GM23248 (cell line): ENCODE results near the gene PEPD. TPM values are rescaled to one million over a fixed set of nuclear protein-coding genes. Genes with fewer than 3 reads are reported as not detected.
"Not testable (repeated sequence)": the region's sequence is repeated elsewhere in the genome, so short reads cannot be mapped to it uniquely, and the experiment has no call there.

Experiments
- DNase-seq: peaks from one replicate; pipeline ENCODE4 v3.0.0-alpha.2; 2015
- H2AFZ ChIP-seq: fragments of 200-600 bp; sonication (generic); 2 replicates; pipeline ENCODE4 v1.6.1; 2016; ENCODE audit warnings: antibody characterized with exemption
- H3F3A ChIP-seq: fragments of 200-600 bp; sonication (generic); 2 replicates; pipeline ENCODE4 v1.6.1; 2016; ENCODE audit warnings: mild to moderate bottlenecking, antibody characterized with exemption, mixed run types; ENCODE audit not compliant: insufficient read depth
- H3K27ac ChIP-seq: fragments of 200-600 bp; sonication (generic); 2 replicates; pipeline ENCODE4 v1.5.1; 2016; ENCODE audit warnings: mild to moderate bottlenecking
- H3K27me3 ChIP-seq: fragments of 200-600 bp; sonication (generic); replicated peaks from 2 replicates; pipeline ENCODE4 v1.6.1; 2016; ENCODE audit warnings: mild to moderate bottlenecking; ENCODE audit not compliant: insufficient read depth
- H3K36me3 ChIP-seq: fragments of 200-600 bp; sonication (generic); 2 replicates; pipeline ENCODE4 v1.6.1; 2016; ENCODE audit warnings: low read depth, mild to moderate bottlenecking
- H3K4me1 ChIP-seq: fragments of 200-600 bp; sonication (generic); 2 replicates; pipeline ENCODE4 v1.6.1; 2016; ENCODE audit warnings: mild to moderate bottlenecking; ENCODE audit not compliant: insufficient read depth
- H3K4me2 ChIP-seq: fragments of 200-600 bp; sonication (generic); one replicate; pipeline ENCODE4 v1.6.1; 2016; ENCODE audit warnings: mild to moderate bottlenecking; ENCODE audit not compliant: unreplicated experiment
- H3K4me3 ChIP-seq: fragments of 200-600 bp; sonication (generic); 2 replicates; pipeline ENCODE4 v1.5.1; 2016; ENCODE audit warnings: mild to moderate bottlenecking
- H3K79me2 ChIP-seq: fragments of 200-600 bp; sonication (generic); 2 replicates; pipeline ENCODE4 v1.6.1; 2016; ENCODE audit warnings: mild to moderate bottlenecking; ENCODE audit not compliant: insufficient read depth
- H3K9ac ChIP-seq: fragments of 200-600 bp; sonication (generic); 2 replicates; pipeline ENCODE4 v1.6.1; 2016; ENCODE audit warnings: mild to moderate bottlenecking
- H3K9me2 ChIP-seq: fragments of 200-600 bp; sonication (generic); 2 replicates; pipeline ENCODE4 v1.6.1; 2016; ENCODE audit warnings: mixed run types, mild to moderate bottlenecking, moderate library complexity; ENCODE audit not compliant: insufficient read depth
- H3K9me3 ChIP-seq: fragments of 200-600 bp; sonication (generic); one replicate; pipeline ENCODE4 v1.6.1; 2017; ENCODE audit warnings: low read depth
- H4K20me1 ChIP-seq: fragments of 200-600 bp; sonication (generic); 2 replicates; pipeline ENCODE4 v1.6.0; 2016; ENCODE audit not compliant: insufficient read depth
- EZH2 ChIP-seq: fragments of 200-600 bp; sonication (generic); IDR thresholded peaks from 2 replicates; pipeline ENCODE4 v1.6.1; 2018; ENCODE audit warnings: antibody characterized with exemption, mild to moderate bottlenecking; ENCODE audit not compliant: insufficient read depth, poor library complexity, severe bottlenecking
- EZH2phosphoT487 ChIP-seq: fragments of 200-600 bp; sonication (generic); IDR thresholded peaks from 2 replicates; pipeline ENCODE4 v1.6.1; 2018; ENCODE audit warnings: antibody characterized with exemption, moderate library complexity, mild to moderate bottlenecking, low read depth; ENCODE audit not compliant: insufficient read depth
- WGBS, 2 experiments: methylation state at CpG; one replicate each; pipeline ENCODE4 v1.1.6; 2015 to 2017; ENCODE audit warnings: low lambda C conversion rate in 2 of 2, low coverage in 1 of 2; ENCODE audit errors: missing lambda C conversion rate in 2 of 2; 5-methylcytosine and 5-hydroxymethylcytosine counted together
- in situ Hi-C: fragments of 300-500 bp; cut with MboI; formaldehyde crosslinking; loops from 2 replicates; pipeline ENCODE4 v1.15.0; 2020
- polyA plus RNA-seq: library from polyadenylated mRNA; unstranded; fragments of >200 nt; fragmentation: Nextera tagmentation; extraction: Ambion mirVana; gene quantifications from 2 replicates; pipeline ENCODE4 v1.2.1, GENCODE V29; 2016
- total RNA-seq: library from RNA; depleted of rRNA; stranded (reverse); fragments of >200 nt; shearing (Covaris generic); gene quantifications from 2 replicates; pipeline ENCODE4 v1.2.3, GENCODE V29; 2014

Gene PEPD
- total and polyA plus RNA-seq, 2 experiments from 2014 or later: 54.8 to 86.5 TPM

GRCh38 chr19:33486407-33486806 lies 35.2 kb downstream of the PEPD start:
- H3K4me2 ChIP-seq: no peak overlapping the region
- no peaks in the 10 kb centered on the region for H3K36me3 ChIP-seq
- no peaks in the 10 kb centered on the region for H3K4me1 ChIP-seq
- H3K9me2 ChIP-seq: no peaks in the 10 kb centered on the region
- no peak overlapping the region for H3K9ac ChIP-seq
- 96 to 98% methylated on average over 8 of the region's 8 CpGs for WGBS, 2 experiments
- H3F3A ChIP-seq: no peaks in the 10 kb centered on the region
- H2AFZ ChIP-seq: no peak overlapping the region
- in situ Hi-C loops: no loop called here
- TF ChIP-seq EZH2phosphoT487: no peak
- H3K4me3 ChIP-seq: no peak overlapping the region
- no peaks in the 10 kb centered on the region for H3K9me3 ChIP-seq
- H3K27me3 ChIP-seq: no peaks in the 10 kb centered on the region
- H4K20me1 ChIP-seq: no peaks in the 10 kb centered on the region
- no peak overlapping the region for H3K27ac ChIP-seq
- H3K79me2 ChIP-seq: no peaks in the 10 kb centered on the region
- no peak for DNase-seq

GRCh38 chr19:33484226-33484774 lies 37.3 kb downstream of the PEPD start:
- TF ChIP-seq EZH2: no peak
- no peak for TF ChIP-seq EZH2phosphoT487
- peaks cover 7% of the 10 kb centered on the region for H3K36me3 ChIP-seq
- H3K27ac ChIP-seq: no peak overlapping the region
- H3F3A ChIP-seq: no peaks in the 10 kb centered on the region
- H3K9ac ChIP-seq: no peak overlapping the region
- no peaks in the 10 kb centered on the region for H3K9me2 ChIP-seq
- DNase-seq: no peak
- H3K4me2 ChIP-seq: no peak overlapping the region
- no peaks in the 10 kb centered on the region for H3K79me2 ChIP-seq
- WGBS, 2 experiments: 91 to 95% methylated on average over 8 of the region's 8 CpGs
- H3K4me1 ChIP-seq: no peaks in the 10 kb centered on the region
- H3K9me3 ChIP-seq: no peaks in the 10 kb centered on the region
- H3K4me3 ChIP-seq: no peak overlapping the region
- H3K27me3 ChIP-seq: no peaks in the 10 kb centered on the region
- in situ Hi-C loops: no loop called here
- H2AFZ ChIP-seq: no peak overlapping the region
- H4K20me1 ChIP-seq: no peaks in the 10 kb centered on the region

GRCh38 chr19:33482476-33482875 lies 39.1 kb downstream of the PEPD start:
- in situ Hi-C loops: no loop called here
- H3K9ac ChIP-seq: no peak overlapping the region
- no peak overlapping the region for H3K4me3 ChIP-seq
- H3K36me3 ChIP-seq: peaks cover 7% of the 10 kb centered on the region
- DNase-seq: no peak
- H4K20me1 ChIP-seq: no peaks in the 10 kb centered on the region
- no peaks in the 10 kb centered on the region for H3K9me2 ChIP-seq
- H3K27me3 ChIP-seq: no peaks in the 10 kb centered on the region
- no peak overlapping the region for H3K4me2 ChIP-seq
- no peak overlapping the region for H2AFZ ChIP-seq
- H3K4me1 ChIP-seq: no peaks in the 10 kb centered on the region
- H3F3A ChIP-seq: no peaks in the 10 kb centered on the region
- TF ChIP-seq EZH2phosphoT487: no peak
- no peak for TF ChIP-seq EZH2
- no peaks in the 10 kb centered on the region for H3K79me2 ChIP-seq
- no peak overlapping the region for H3K27ac ChIP-seq
- no peaks in the 10 kb centered on the region for H3K9me3 ChIP-seq
- WGBS, 2 experiments: 64% methylated on average over 3 of the region's 3 CpGs

- TF ChIP-seq EZH2phosphoT487 (no peak), EZH2 (no peak)
- WGBS, 2 experiments: 88 to 97% methylated on average over 4 of the region's 4 CpGs
- no peak overlapping the region for H3K27ac ChIP-seq
- no peak overlapping the region for H2AFZ ChIP-seq
- H3K9me3 ChIP-seq: no peaks in the 10 kb centered on the region
- no peaks in the 10 kb centered on the region for H3F3A ChIP-seq
- no peak overlapping the region for H3K4me3 ChIP-seq
- no peaks in the 10 kb centered on the region for H3K27me3 ChIP-seq
- H3K4me1 ChIP-seq: no peaks in the 10 kb centered on the region
- peaks cover 7% of the 10 kb centered on the region for H3K36me3 ChIP-seq
- H3K79me2 ChIP-seq: no peaks in the 10 kb centered on the region
- H3K9me2 ChIP-seq: no peaks in the 10 kb centered on the region
- in situ Hi-C loops: no loop called here
- H4K20me1 ChIP-seq: no peaks in the 10 kb centered on the region
- H3K9ac ChIP-seq: no peak overlapping the region
- no peak for DNase-seq
- no peak overlapping the region for H3K4me2 ChIP-seq
These were observed 39.7 kb downstream of the PEPD start for GRCh38 chr19:33481863-33482262.

GRCh38 chr19:33479570-33479969 lies 42.0 kb downstream of the PEPD start:
- H3K9me3 ChIP-seq, H3K27ac ChIP-seq, H3K4me2 ChIP-seq, H3K9ac ChIP-seq, H3K27me3 ChIP-seq, H3K9me2 ChIP-seq, in situ Hi-C loops, H3F3A ChIP-seq, H3K4me3 ChIP-seq, H3K36me3 ChIP-seq, H3K4me1 ChIP-seq, DNase-seq, H3K79me2 ChIP-seq, H4K20me1 ChIP-seq, H2AFZ ChIP-seq: not testable (repeated sequence)
- WGBS, 2 experiments: 83 to 88% methylated on average over 3 of the region's 3 CpGs
